ENCODE measurements around the gene DMRT1. TPM values are rescaled to one million over a fixed set of nuclear protein-coding genes. Genes with fewer than 3 reads are reported as not detected.

DMRT1 gene
- total RNA-seq, 1 donor from 2014 or later: 0.07 TPM

GRCh38 chr9:970151-970996 is 128.9 kb downstream of the DMRT1 start:
- no peak for DNase-seq (ENCODE audit: low read depth, low spot score)

- DNase-seq (ENCODE audit: low read depth, low spot score): no peak
Measured at GRCh38 chr9:971901-972500, 130.5 kb downstream of the DMRT1 start.

GRCh38 chr9:972501-973294 is 131.2 kb downstream of the DMRT1 start:
- no peak for DNase-seq (ENCODE audit: low read depth, low spot score)

- no peak for DNase-seq (ENCODE audit: low read depth, low spot score)
Measured at GRCh38 chr9:973295-973834, 131.9 kb downstream of the DMRT1 start.

- no peak for DNase-seq (ENCODE audit: low read depth, low spot score)
Measured at GRCh38 chr9:974031-974995, 132.8 kb downstream of the DMRT1 start.

GRCh38 chr9:974996-975739 is 133.7 kb downstream of the DMRT1 start:
- DNase-seq (ENCODE audit: low read depth, low spot score): no peak

DNA sequence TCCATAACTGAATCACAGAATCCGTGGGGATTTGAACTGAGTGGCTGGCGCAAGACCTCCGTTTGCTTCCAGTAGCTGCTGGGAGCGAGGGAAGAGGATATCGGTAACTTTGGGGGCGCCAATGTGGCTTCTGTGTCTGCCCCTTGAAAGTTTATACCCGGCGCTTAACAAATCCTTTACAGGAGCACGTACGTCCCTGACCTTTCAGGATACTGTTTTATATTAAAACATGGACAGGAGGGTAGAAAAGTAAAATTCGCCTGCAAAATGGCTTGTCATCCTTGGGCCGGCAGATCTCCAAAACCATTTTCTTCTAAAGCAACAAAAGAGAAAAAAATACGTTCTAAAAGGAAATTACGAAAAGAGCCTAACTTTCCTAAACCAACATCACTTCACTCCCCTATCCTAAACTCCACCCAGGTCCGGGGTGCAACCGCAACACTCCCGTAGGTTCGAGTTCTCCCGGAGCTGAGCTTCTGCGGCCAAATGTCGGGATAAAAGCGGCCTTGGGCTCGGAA is 134.3 kb downstream of the DMRT1 start:
- DNase-seq (ENCODE audit: low read depth, low spot score): no peak

DNA sequence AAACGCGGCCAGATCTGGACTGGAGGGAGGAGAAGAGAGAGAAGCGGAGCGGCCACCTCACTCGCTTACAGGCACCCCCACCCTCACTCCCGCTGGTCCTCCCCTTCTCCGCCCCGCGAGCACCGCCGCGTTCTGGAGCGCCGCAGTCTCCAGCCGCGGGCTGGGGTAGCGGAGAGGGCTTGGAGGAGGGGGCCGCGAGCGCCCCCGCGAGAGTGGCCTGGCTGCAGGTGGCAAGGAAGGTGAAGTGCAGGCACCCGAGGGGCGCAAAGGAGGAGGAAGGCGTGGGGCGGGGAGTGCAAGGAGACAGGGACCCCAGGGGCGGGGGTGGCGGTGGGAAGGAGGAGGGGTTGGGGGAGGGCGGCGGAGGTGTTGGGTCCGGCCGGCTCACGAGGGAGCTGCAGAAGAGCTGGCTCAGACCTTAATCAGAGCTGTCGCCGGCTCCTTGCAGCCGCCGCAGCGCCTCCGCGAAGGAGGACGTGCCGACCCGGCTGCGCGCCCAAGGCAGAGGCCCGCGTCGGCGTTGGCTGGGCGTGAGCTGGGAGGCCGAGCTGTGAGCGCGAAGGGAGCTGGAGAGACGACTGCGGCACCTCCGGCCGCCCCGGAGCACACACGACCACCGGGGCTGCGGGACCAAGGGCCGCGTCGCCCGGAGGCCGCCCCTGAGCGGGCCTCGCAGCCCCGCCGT is 134.9 kb downstream of the DMRT1 start, which contains the start of gene DMRT3:
Gene DMRT3, plus strand, starts transcription at position 398 of the 685 bp plus-strand sequence. CDS start 347 bp downstream, outside the sequence.
- DNase-seq (ENCODE audit: low read depth, low spot score): no peak

DNA sequence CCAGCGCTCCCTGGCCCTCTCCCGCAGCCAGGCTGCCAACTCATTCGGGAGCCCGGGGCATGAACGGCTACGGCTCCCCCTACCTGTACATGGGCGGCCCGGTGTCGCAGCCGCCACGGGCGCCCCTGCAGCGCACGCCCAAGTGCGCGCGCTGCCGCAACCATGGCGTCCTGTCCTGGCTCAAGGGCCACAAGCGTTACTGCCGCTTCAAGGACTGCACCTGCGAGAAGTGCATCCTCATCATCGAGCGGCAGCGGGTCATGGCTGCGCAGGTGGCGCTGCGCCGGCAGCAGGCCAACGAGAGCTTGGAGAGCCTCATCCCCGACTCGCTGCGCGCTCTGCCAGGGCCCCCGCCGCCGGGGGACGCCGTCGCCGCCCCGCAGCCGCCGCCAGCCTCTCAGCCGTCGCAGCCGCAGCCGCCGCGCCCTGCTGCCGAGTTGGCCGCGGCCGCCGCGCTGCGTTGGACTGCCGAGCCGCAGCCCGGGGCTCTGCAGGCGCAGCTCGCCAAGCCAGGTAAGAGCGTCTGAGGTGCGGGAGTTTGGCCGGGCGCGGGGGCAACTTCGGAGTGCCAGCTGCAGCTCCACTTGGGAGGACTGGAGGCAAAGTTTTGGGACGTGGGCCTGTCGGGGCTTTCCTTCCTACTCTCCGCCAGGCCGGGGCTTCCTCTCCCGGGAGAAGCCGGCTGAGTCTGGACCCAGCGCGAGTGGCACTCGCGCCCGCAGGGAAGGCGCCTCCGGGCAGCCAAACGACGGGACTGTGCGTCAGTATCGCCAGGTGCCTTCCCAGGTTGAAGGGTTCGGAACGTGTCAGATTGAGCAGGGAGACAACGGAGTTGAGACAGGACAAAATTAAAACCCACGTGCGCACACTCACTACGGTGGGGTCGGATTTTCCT is 135.7 kb downstream of the DMRT1 start:
- no peak for DNase-seq (ENCODE audit: low read depth, low spot score)

DNA sequence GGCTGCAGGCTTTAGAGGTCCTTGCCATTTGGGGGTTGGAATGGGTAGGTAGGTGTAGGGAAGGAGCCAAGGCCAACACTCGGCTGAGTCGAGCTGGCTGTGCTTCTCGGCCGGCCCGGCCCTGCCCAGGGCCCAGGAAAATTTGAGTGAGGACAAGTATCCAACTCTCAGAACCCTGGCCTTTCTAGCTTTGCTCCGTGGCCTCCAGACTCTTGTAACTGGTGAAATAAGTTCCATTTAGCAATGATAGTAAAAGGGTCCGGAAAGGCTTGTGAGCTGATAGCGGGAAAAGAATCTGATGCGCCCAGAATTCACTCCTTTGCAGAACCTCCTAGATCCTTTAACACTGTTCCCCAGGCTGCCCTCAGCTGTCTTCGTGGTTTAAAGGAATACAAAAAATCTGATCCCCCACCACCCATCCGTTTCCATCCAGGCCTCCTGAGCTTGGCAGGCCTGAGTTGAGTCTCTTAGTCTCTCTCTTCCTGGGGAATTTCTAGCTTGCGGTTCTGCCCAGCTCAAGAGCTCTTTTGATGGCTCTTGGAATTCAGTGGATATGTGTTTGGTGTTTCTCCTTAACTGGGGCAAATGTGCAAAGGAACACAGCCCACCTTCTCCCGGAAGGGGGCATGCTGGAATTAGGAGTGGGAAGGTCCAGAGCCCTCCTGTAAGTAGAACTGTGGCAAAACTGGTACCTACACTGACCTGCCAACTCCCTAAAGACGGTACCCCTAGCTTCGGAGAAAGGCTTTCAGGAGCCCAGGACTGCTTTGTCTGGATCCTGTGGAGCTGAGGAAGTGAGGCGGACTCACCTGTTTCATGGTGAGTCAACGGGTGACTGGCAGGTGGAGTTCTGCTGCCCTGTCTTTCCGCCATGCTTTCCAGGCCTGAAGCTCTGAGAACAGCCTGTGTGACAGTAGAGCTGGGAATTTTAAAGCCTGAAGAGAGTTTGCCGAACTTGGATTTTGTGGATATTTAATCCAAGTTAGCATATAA is 136.6 kb downstream of the DMRT1 start:
- DNase-seq (ENCODE audit: low read depth, low spot score): no peak

GRCh38 chr9:979983-980382 is 138.5 kb downstream of the DMRT1 start:
- DNase-seq (ENCODE audit: low read depth, low spot score): no peak

DNA sequence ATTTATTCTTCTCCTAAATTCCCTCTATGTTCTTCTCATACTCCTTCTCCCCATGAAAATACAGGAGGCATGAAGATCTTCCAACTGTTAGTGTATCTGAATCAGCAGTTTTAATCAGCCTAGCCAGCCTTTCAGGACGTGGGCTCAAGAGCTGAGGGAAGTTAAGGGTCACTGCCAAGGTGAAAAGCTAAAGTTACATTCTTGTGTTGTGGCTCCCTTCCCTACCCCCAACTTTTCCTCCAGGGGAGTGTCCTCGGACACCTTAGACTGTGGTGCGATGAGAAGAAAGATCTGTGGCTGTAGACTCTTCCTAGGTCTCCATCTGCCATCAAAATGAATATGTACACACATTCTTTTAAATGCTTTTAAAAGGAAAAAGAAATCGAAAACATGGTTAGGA is 139.1 kb downstream of the DMRT1 start:
- DNase-seq (ENCODE audit: low read depth, low spot score): no peak

DNA sequence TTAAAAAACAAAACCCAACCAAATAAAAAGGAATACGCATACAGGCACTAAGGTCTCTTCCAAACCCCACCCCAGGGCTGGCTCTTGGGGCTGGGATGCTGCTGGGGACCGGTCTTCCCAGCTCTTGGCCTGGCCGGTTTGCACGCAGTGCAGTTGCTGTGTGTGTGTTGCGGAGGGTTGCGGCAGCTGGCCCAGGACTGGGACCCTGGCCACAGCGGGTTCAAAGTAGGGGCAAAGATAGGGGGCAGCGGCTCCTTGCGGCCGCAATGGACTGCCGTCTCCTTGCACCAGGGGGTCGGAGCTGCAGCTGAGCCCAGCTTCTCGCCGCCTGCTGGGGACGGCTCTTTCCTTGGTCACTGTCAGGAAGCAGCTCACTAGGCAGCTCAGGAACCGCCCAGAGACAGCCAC is 140.0 kb downstream of the DMRT1 start:
- no peak for DNase-seq (ENCODE audit: low read depth, low spot score)

DNA sequence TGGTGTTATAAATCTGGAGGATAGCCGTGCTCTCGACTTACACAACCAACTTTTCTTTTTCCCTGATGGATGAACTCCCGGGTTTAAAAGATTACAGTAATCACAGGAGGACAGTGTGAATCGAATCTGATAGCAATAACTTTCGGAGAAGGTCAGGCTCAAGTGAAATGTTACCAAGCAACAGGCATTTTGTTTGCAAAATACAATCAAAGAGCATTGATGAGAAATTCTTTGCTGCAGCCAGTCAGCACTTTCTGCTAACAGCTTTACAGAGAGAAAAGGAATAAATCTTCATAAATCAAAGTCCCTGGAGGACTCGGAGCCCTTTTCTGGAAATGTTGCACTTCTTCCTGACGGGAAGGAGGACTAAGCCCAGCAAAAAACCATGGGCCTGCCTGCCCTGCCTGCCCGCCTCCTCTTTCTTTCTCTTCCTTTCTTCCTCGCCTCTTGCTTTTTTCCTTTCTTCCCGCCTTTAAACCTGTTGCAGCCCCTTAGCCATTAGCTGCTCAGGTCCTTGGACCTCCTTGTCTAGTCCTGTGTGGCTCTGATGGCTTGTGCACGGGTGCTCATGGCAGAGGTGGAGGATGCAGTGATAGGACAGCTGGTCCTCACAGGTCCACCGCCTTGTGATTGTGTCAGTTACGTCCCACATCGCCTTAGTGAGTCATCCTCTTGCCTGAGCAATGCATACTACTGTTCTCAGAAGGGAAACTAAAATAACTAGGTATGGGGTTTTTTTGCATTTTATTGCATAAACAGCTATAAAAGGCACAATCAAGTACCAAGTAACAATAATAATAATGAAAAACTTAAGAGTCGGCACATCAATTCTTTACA is 141.1 kb downstream of the DMRT1 start:
- no peak for DNase-seq (ENCODE audit: low read depth, low spot score)

- DNase-seq (ENCODE audit: low read depth, low spot score): no peak
Measured at GRCh38 chr9:994005-994404, 152.5 kb downstream of the DMRT1 start.

GRCh38 chr9:995192-995591 is 153.7 kb downstream of the DMRT1 start:
- no peak for DNase-seq (ENCODE audit: low read depth, low spot score)

All from pulmonary artery endothelial cell (primary cell).